AG10803 (cell line): ENCODE data around the gene C9orf152.
A peak's percentile ranks its signal among the peaks of the same experiment; 100 is the strongest.
"Not testable (repeated sequence)": the region's sequence is repeated elsewhere in the genome, so short reads cannot be mapped to it uniquely, and the experiment has no call there.

Source experiments
- DNase-seq: peaks from one replicate; pipeline ENCODE4 v3.0.0; 2010; ENCODE audit warnings: low read depth
- H3K4me3 ChIP-seq: 2 replicates; pipeline ENCODE4 v1.5.1; 2011; ENCODE audit warnings: mild to moderate bottlenecking, low read length, control low read depth
- CTCF ChIP-seq: conservative IDR thresholded peaks from 2 replicates; pipeline ENCODE4 v1.5.1; 2011; ENCODE audit warnings: mild to moderate bottlenecking, low read length, control low read depth, inconsistent platforms

The C9orf152 gene

GRCh38 chr9:110199643-110200042 lies 8.3 kb downstream of the C9orf152 start:
- H3K4me3 ChIP-seq, result no peak overlapping the region
- DNase-seq, result no peak
- no peak for TF ChIP-seq CTCF

- no peak for DNase-seq
- no peak for TF ChIP-seq CTCF
- H3K4me3 ChIP-seq, result no peak overlapping the region
Observed at GRCh38 chr9:110198357-110198756, 9.6 kb downstream of the C9orf152 start.

GRCh38 chr9:110197330-110198187 lies 10.4 kb downstream of the C9orf152 start:
- no peak overlapping the region for H3K4me3 ChIP-seq
- no peak for DNase-seq
- peak; percentile 59 for TF ChIP-seq CTCF

GRCh38 chr9:110196084-110196499 lies 11.9 kb downstream of the C9orf152 start:
- H3K4me3 ChIP-seq, DNase-seq: not testable (repeated sequence)

GRCh38 chr9:110192531-110193261 lies 15.3 kb downstream of the C9orf152 start:
- DNase-seq, result peak; percentile 98
- TF ChIP-seq CTCF, result no peak
- no peak overlapping the region for H3K4me3 ChIP-seq

- no peak for DNase-seq
- H3K4me3 ChIP-seq, result no peak overlapping the region
- TF ChIP-seq CTCF, result no peak
Observed at GRCh38 chr9:110191615-110192014, 16.3 kb downstream of the C9orf152 start.

GRCh38 chr9:110189559-110190320 lies 18.2 kb downstream of the C9orf152 start:
- H3K4me3 ChIP-seq, result no peak overlapping the region
- TF ChIP-seq CTCF, result no peak
- no peak for DNase-seq
